Hepatocyte (in vitro differentiated cells): ENCODE measurements around the gene HECW1. TPM values are rescaled to one million over a fixed set of nuclear protein-coding genes. Genes with fewer than 3 reads are reported as not detected.

Source experiments
- DNase-seq: peaks from one replicate; pipeline ENCODE4 v3.0.0-alpha.2; 2016; ENCODE audit warnings: low spot score
- H2AFZ ChIP-seq: fragments of 200-600 bp; sonication (generic); 2 replicates; pipeline ENCODE4 v1.6.0; 2016; ENCODE audit warnings: antibody characterized with exemption, mild to moderate bottlenecking
- H3K27ac ChIP-seq: fragments of 200-600 bp; sonication (generic); 2 replicates; pipeline ENCODE4 v1.5.1; 2016; ENCODE audit warnings: mild to moderate bottlenecking
- H3K27me3 ChIP-seq: fragments of 200-600 bp; sonication (generic); 2 replicates; pipeline ENCODE4 v1.6.1; 2016
- H3K36me3 ChIP-seq: fragments of 200-600 bp; sonication (generic); replicated peaks from 2 replicates; pipeline ENCODE4 v1.5.1; 2016; ENCODE audit warnings: low read depth; ENCODE audit not compliant: insufficient read depth
- H3K4me1 ChIP-seq: fragments of 200-600 bp; sonication (generic); 2 replicates; pipeline ENCODE4 v1.5.1; 2016; ENCODE audit warnings: mild to moderate bottlenecking, moderate library complexity; ENCODE audit not compliant: insufficient read depth
- H3K4me2 ChIP-seq: fragments of 200-600 bp; sonication (generic); 2 replicates; pipeline ENCODE4 v1.6.0; 2016
- H3K4me3 ChIP-seq: fragments of 200-600 bp; sonication (generic); 2 replicates; pipeline ENCODE4 v1.5.1; 2016; ENCODE audit warnings: mild to moderate bottlenecking
- H3K79me2 ChIP-seq: fragments of 200-600 bp; sonication (generic); 2 replicates; pipeline ENCODE4 v1.6.0; 2017; ENCODE audit warnings: mild to moderate bottlenecking
- H3K9me2 ChIP-seq: fragments of 200-600 bp; sonication (generic); replicated peaks from 2 replicates; pipeline ENCODE4 v1.6.0; 2017; ENCODE audit warnings: mild to moderate bottlenecking; ENCODE audit not compliant: insufficient read depth
- H3K9me3 ChIP-seq: fragments of 200-600 bp; sonication (generic); 2 replicates; pipeline ENCODE4 v1.5.1; 2016; ENCODE audit warnings: low read depth, mild to moderate bottlenecking
- H4K20me1 ChIP-seq: fragments of 200-600 bp; sonication (generic); 2 replicates; pipeline ENCODE4 v1.6.0; 2016; ENCODE audit warnings: mild to moderate bottlenecking; ENCODE audit not compliant: insufficient read depth, poor library complexity, severe bottlenecking
- EZH2 ChIP-seq: fragments of 200-600 bp; sonication (generic); IDR thresholded peaks from 2 replicates; pipeline ENCODE4 v1.6.1; 2016; ENCODE audit warnings: antibody characterized with exemption, mild to moderate bottlenecking, borderline replicate concordance
- EZH2phosphoT487 ChIP-seq: fragments of 200-600 bp; sonication (generic); IDR thresholded peaks from one replicate; pipeline ENCODE4 v1.6.1; 2018; ENCODE audit warnings: antibody characterized with exemption, mild to moderate bottlenecking, low read depth, moderate library complexity; ENCODE audit not compliant: unreplicated experiment, severe bottlenecking
- WGBS: methylation state at CpG from one replicate; pipeline ENCODE4 v1.1.6; 2016; ENCODE audit warnings: low lambda C conversion rate; ENCODE audit errors: missing lambda C conversion rate; 5-methylcytosine and 5-hydroxymethylcytosine counted together
- polyA plus RNA-seq: library from polyadenylated mRNA; unstranded; fragments of >200 nt; fragmentation: Nextera tagmentation; extraction: Ambion mirVana; gene quantifications from 2 replicates; pipeline ENCODE4 v1.2.1, GENCODE V29; 2016
- total RNA-seq: library from RNA; depleted of rRNA; stranded (reverse); fragments of >200 nt; gene quantifications from 2 replicates; pipeline ENCODE4 v1.2.3, GENCODE V29; 2014
- TF ChIP-seq, protein P1 (sequence below): fragments of 200-600 bp; sonication (generic); IDR thresholded peaks from 2 replicates; pipeline ENCODE4 v1.5.1; 2016; ENCODE audit warnings: antibody characterized with exemption, mild to moderate bottlenecking; ENCODE audit not compliant: poor library complexity

Gene HECW1
- total and polyA plus RNA-seq, 2 experiments from 2014 or later, result 1.5 to 7.6 TPM

DNA sequence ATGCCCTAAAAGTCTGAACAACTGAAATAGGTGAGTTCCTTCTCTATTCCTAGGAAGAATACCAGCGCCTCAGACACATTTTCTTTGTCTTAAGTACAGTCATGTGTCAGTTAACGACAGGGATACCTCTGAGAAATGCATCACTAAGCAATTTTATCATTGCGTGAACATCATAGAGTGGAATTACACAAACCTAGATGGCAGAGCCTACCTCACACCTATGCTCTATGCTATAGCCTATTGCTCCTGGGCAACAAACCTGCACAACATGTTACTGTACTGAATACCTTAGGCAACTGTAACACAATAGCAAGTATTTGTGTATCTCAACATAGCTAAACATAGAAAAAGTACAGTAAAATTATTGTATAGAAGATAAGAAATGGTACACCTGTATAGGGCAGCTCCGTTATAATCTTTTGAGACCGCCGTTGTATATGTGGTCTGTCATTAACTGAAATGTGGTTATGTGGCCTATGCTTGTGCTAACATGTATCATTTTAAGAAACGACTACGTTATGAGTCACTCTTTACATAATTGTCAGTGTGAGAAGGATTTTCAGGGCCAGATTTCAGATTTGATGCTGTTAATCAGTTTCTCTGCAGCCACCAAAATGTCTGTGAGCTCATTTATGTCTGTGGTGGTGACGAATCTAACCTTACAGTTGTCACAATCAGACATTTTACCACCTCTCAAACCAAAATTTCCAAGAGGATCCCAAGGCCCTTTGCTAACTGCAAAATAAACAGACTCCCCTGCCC, 404.3 kb downstream of the HECW1 start:
- no peaks in the 10 kb centered on the region for H3K9me3 ChIP-seq

DNA sequence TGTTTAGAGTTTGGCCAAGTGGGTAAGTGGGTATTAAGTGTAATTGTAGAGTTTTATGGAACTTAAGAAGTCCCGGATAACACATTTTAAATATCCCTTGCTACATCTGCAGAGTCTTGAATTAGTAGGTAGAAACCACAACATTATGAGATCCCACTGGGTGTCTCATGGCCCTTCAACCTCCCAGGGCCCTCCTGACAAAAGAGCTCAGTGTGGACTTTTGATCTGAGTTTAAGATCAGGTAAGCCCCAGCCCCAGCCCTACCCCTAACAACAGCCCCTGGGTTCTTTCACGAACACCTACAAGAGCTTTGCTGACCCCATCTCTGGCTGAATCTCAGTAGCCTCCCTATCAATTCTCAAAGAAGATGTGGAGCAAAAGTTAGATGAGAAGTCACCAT, 405.0 kb downstream of the HECW1 start:
- no peak for DNase-seq
- 64% methylated on average over 2 of the region's 2 CpGs for WGBS
- H3K36me3 ChIP-seq, result no peaks in the 10 kb centered on the region

More for the DNA sequence above, 404.3 kb downstream of the HECW1 start:
- no peaks in the 10 kb centered on the region for H3K27me3 ChIP-seq
- H3K4me2 ChIP-seq, result no peak overlapping the region
- no peaks in the 10 kb centered on the region for H3K9me2 ChIP-seq
- no peaks in the 10 kb centered on the region for H4K20me1 ChIP-seq
- no peak overlapping the region for H3K4me3 ChIP-seq
- no peak for TF ChIP-seq EZH2
- DNase-seq, result no peak
- no peaks in the 10 kb centered on the region for H3K4me1 ChIP-seq
- 69% methylated on average over 9 of the region's 9 CpGs for WGBS
- no peaks in the 10 kb centered on the region for H3K79me2 ChIP-seq
- H3K27ac ChIP-seq, result no peak overlapping the region
- H2AFZ ChIP-seq, result no peak overlapping the region
- H3K36me3 ChIP-seq, result no peaks in the 10 kb centered on the region

DNA sequence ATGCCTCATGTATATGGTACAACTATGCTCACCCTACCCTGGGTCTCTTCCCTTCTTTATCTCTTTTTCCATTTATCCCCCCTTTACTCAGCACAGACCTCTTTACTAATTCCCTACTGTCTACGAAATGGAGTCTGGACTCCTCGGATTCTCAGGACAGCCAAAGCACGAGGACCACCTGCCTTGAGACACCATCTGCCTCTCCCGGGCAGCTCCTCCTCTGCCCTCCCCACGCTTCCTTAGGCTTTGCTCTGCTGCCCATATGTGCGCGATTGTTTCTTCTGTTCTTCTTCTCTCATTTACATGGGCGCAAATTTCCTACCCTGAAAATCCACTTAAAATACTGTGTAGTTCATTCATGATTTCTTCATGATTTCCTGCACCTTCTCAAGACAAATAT, 407.8 kb downstream of the HECW1 start:
- H3K4me2 ChIP-seq, result no peak overlapping the region
- no peaks in the 10 kb centered on the region for H3K9me2 ChIP-seq
- H3K36me3 ChIP-seq, result no peaks in the 10 kb centered on the region
- TF ChIP-seq EZH2 (no peak), EZH2phosphoT487 (no peak)
- TF ChIP-seq, protein P1, sequence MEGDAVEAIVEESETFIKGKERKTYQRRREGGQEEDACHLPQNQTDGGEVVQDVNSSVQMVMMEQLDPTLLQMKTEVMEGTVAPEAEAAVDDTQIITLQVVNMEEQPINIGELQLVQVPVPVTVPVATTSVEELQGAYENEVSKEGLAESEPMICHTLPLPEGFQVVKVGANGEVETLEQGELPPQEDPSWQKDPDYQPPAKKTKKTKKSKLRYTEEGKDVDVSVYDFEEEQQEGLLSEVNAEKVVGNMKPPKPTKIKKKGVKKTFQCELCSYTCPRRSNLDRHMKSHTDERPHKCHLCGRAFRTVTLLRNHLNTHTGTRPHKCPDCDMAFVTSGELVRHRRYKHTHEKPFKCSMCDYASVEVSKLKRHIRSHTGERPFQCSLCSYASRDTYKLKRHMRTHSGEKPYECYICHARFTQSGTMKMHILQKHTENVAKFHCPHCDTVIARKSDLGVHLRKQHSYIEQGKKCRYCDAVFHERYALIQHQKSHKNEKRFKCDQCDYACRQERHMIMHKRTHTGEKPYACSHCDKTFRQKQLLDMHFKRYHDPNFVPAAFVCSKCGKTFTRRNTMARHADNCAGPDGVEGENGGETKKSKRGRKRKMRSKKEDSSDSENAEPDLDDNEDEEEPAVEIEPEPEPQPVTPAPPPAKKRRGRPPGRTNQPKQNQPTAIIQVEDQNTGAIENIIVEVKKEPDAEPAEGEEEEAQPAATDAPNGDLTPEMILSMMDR, result no peak
- H2AFZ ChIP-seq, result no peak overlapping the region
- no peak overlapping the region for H3K27ac ChIP-seq
- no peaks in the 10 kb centered on the region for H4K20me1 ChIP-seq
- no peaks in the 10 kb centered on the region for H3K4me1 ChIP-seq
- no peak overlapping the region for H3K4me3 ChIP-seq
- H3K9me3 ChIP-seq, result no peaks in the 10 kb centered on the region
- DNase-seq, result no peak
- 90% methylated on average over 8 of the region's 8 CpGs for WGBS
- H3K27me3 ChIP-seq, result no peaks in the 10 kb centered on the region
- H3K79me2 ChIP-seq, result no peaks in the 10 kb centered on the region

More for the DNA sequence above, 405.0 kb downstream of the HECW1 start:
- no peaks in the 10 kb centered on the region for H3K27me3 ChIP-seq
- TF ChIP-seq EZH2phosphoT487, result no peak
- TF ChIP-seq, protein P1, result no peak
- TF ChIP-seq EZH2, result no peak
- H2AFZ ChIP-seq, result no peak overlapping the region
- no peaks in the 10 kb centered on the region for H3K9me2 ChIP-seq
- no peaks in the 10 kb centered on the region for H3K79me2 ChIP-seq
- H3K4me2 ChIP-seq, result no peak overlapping the region
- H3K27ac ChIP-seq, result no peak overlapping the region
- no peaks in the 10 kb centered on the region for H3K4me1 ChIP-seq
- H3K4me3 ChIP-seq, result no peak overlapping the region
- H3K9me3 ChIP-seq, result no peaks in the 10 kb centered on the region
- H4K20me1 ChIP-seq, result no peaks in the 10 kb centered on the region

DNA sequence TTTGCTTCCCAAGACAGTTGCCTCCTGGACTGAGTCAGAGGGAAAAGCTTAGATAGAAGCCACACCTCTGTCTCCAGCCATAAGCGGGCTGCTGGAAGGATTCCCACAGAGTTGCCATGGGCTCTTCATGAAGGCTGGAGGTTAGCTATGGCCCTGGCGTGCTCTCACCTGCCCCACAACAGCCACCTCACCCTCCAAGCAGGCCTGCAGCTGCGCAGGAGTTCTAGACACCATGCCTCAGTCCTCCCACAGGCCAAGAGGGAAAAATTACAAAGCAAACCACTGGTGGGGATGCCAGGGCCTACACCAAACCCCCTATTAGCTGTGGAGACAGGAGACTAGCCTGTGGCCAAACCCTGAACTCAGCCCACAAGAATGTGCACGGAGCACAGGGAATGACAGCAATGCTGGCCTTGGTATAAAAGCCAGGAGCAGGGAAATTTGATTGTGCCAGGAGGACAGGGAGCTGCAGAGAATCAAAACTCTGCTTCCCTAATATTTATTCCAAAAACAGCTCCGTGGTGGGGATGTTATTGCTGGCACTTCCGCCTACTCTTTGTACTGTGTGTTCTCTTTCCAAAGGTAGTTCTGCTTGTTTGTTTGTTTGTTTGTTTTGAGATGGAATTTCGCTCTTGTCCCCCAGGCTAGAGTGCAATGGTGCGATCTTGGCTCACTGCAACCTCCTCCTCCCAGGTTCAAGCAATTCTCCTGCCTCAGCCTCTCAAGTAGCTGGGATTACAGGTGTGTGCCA, 410.1 kb downstream of the HECW1 start:
- no peak for DNase-seq
- Histone ChIP-seq H3K27me3 (no peaks in the 10 kb centered on the region), H3K4me3 (no peak overlapping the region), H3K79me2 (no peaks in the 10 kb centered on the region), H4K20me1 (no peaks in the 10 kb centered on the region), H3K4me1 (no peaks in the 10 kb centered on the region), H3K36me3 (no peaks in the 10 kb centered on the region), H3K9me3 (no peaks in the 10 kb centered on the region), H3K9me2 (no peaks in the 10 kb centered on the region), H2AFZ (no peak overlapping the region), H3K27ac (no peak overlapping the region), H3K4me2 (no peak overlapping the region)
- 84% methylated on average over 8 of the region's 8 CpGs for WGBS
- TF ChIP-seq EZH2 (no peak), EZH2phosphoT487 (no peak)
- TF ChIP-seq, protein P1, result no peak
